HG03457 (cell line): ENCODE data around the gene SRP9.
"Not testable (repeated sequence)": the region's sequence is repeated elsewhere in the genome, so short reads cannot be mapped to it uniquely, and the experiment has no call there.

Source experiments
- ATAC-seq: cut with Tn5 transposase; IDR thresholded peaks from one replicate; pipeline ENCODE4 v1.9.1; 2021; ENCODE audit warnings: moderate number of reproducible peaks; ENCODE audit not compliant: unreplicated experiment

Gene SRP9

DNA sequence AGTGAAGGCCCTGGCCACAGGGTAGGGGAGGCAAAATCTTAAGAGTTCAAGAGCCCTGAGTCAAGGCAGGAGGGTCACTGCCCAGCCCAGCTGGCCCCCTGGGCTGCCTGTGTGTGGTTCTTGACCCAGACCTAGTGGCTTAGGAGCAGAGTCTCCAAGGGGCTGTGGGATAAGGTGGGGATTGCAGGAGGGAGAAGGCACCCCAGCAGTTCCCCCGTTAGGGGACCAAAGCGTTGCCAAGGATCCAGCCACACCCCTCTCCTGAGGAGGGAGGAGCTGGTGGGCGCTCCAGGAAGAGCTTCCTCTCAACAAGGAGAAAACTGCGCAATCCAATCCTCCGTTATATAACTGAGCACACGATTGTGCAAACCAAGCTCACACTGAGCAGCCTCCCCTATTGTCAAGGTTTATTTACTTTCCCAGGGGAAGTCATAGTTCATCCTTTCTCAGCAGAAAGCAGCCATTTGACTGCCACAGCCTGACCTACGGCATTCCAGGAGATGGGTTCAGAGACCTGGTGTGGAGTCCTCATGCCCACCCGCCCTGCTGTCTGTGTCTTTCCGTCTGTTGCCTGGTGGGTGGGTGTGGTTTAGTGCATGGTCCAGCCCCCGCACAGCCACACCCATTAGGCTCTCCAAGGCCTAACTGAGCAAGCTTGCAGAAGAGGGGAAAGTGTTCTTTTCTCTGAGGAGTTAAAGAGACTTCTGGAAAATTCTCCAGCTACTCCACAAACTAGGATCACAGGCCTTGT lies 35.8 kb downstream of the SRP9 start:
- no peak for ATAC-seq

DNA sequence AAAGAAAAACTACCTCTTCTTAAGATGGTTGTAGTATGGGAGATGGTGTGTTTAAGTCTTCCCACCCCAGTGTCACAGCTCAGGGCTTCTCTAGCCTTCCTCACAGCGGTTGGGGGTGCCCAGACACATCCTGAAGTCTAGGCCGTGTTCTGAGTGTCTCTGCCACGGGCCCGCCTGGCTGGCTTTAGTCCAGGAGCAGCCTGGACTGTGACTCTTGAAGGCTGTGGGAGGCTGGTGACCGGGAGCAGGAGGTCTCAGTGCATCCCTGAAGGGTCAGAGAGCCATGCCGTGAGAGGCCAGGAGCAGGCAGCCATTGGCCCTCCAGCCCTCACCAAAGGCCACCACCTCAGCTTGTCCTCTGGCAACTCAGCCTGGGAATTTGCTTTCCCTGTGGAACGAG lies 36.8 kb downstream of the SRP9 start:
- ATAC-seq, result no peak

DNA sequence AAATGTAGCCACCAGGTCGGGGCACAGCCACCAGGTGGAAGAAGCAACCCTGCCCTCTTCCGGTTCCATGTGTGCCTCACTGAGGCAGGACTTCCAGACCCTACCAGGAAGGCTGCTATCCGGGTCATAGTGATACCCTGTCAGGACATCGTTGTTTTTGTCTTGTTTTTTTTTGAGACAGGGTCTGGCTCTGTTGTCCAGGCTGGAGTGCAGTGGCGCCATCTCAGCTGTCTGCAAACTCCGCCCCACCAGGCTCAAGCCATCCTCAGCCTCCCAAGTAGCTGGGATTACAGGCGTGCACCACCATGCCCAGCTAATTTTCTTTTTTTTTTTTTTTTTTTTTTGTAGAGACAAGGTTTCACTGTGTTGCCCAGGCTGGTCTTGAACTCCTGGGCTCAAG lies 37.5 kb downstream of the SRP9 start:
- not testable (repeated sequence) for ATAC-seq

DNA sequence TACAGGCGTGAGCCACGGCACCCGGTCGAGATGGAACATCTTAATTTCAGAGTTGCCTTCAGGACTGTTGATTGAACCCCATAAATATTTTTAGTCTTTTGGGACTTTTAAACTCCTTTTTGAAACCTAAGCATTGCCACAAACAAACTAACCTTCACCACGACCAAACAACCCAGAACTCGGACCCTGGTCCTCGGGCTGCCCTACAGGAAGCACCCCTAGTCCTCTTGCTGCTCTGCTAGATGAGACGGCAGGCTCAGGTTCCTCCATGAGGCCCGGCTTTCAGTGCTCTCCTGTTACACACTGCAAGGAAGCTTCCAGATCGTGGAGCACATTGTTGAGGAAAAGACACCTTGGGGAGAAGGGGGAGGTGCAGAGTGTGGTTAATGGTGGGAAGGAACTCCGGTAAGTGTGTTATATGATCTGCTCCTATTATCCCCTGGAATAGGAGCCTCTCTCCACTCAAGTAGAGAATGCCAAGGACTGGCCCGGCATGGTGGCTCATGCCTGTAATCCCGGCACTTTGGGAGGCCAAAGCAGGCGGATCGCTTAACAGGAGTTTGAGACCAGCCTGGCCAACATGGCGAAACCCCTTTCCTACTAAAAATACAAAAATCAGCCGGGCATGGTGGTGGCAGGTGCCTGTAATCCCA lies 38.0 kb downstream of the SRP9 start:
- no peak for ATAC-seq

DNA sequence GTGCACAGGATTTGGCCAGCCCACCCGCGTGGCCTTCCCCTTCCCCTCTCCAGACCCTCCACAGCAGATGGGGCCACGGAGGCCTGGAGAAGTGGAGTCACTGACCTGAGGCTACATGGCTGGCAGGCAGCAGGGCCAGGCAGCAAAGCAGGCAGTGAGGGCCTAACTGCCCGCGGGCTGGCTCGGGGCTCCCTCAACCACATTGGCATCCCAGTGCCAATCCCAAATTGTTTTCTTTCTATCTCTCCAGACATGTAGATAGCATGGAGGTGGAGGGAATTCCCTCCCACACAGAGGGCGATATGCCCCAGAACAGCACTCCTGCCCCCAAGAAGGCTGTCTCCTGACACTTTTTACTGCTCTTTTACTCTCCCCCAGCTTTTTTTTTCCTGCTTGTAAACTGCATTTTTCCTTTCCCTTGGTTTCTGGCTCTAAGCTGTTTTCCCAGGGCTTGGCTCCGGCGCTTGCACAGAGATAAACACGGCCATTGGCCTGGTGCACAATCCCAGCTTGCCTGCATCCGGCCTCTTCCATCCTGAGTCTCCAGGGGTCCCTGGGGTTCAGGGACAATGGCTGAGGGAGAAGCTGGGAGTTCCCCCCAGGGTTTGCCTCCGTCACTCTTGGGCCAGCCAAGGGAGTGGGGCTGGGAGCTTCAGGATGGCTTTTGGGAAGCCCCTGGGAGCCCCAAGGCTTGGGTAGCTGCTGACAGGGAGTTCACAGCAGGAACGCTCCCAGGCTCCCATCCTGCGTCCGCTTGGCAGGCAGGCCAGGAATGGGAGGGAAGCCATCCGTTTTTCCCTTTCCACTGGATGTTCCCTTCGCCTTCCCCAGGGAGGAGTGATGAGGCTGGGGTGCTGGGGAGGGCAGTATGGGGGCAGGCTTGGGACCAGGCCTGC lies 39.3 kb downstream of the SRP9 start:
- ATAC-seq, result no peak

DNA sequence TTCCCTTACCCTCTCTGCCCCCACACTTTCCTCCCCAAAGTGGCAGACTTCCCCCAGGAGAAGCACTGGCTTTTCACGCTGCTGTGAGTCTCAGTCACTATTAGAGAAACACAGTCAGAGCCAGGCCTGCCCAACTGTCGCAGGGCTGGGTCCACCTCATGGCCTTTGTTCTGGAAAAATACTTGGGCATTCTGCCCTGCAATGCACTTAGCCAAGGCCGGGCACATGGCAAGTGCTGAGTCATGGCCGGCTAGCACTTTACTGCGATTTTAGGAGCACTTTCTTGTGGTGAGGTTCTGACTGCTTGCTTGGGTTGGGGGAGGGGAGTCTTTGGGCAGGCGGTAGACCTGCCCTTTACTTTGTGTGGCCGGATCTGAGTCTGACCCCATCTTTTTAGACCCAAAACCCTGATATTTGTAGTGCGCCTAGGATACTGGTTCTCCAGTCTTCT lies 40.0 kb downstream of the SRP9 start:
- ATAC-seq, result no peak

DNA sequence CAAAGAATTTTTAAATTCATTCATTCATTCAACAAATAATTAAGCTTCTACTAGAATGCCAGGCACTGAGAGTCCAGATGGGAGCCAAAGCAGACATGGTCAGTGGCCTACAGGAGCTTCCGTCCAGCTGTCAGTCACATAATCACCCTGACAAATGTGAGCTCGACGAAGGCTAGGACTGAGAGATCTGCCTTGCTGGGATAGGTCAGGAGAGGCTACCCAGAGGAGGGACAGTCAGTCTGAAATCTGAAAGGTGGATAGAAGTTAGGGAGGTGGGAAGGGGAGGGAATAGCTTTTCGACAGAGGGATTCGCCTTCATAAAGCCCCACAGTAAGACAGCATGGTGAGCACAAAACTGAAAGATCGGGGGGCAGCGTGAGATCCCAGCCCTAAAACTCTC lies 40.6 kb downstream of the SRP9 start:
- no peak for ATAC-seq

DNA sequence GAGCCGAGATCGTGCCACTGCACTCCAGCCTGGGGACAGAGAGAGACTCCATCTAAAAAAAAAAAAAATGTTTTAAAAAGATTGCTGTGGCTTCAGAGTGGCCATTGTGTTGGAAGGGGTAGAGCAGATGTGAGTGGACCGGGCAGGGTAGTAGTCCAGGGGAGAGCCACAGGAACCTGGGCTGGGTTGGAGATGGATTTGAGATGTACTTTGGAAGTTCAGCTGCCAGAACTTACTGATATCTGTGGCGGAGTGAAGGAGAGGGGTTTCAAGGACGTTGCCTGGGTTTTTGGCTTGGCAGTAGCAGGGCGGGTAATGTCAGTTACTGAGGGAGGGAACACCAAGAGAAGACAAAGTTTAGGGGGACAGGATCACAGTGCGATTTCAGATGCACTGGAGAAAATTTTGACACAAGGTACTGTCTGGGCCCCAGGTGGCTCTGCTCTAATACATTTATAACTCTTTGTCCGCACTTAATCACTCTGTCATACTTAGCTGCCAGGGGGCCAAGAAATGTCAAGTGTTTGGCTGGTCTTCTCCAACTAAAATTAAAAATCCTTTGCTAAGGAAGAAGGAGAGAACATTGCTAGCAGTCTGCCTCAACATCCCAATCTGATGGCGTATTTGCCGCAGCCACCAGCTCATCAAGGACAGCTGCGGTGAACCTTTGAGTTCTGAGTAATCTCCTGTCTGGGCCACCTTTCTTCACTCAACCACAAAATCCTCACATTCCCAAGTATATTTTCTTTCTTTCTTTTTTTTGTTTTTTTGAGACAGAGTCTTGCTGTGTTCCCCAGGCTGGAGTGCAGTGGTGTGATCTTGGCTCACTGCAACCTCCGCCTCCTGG lies 41.9 kb downstream of the SRP9 start:
- no peak for ATAC-seq

DNA sequence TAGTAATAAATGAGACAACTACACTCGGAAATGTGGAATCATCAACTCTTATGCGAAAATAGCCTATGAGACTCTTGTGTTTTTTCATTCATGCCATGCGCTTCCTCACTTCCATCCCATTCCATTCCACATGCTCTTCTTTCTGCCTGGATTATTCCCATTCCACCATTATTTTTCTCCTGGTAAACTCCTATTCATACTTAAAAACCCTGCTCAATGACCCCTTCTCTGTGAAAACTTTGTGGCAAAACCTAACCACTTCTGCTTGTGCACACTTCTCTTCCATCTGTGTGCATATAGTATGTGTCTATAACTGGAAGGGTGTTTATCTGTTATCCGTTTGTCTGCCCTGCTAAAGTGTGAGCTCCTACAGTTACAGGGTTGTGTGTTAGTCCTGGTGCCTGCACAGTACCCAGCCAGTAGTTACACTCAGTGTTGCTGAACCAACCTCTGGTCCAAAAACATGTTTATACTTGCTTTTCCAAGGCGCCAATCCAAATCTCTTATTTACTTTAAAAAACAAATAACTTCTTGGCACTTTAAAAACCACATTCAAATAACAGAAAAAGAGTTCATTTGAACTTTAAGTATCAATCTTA lies 43.0 kb downstream of the SRP9 start:
- ATAC-seq, result no peak

DNA sequence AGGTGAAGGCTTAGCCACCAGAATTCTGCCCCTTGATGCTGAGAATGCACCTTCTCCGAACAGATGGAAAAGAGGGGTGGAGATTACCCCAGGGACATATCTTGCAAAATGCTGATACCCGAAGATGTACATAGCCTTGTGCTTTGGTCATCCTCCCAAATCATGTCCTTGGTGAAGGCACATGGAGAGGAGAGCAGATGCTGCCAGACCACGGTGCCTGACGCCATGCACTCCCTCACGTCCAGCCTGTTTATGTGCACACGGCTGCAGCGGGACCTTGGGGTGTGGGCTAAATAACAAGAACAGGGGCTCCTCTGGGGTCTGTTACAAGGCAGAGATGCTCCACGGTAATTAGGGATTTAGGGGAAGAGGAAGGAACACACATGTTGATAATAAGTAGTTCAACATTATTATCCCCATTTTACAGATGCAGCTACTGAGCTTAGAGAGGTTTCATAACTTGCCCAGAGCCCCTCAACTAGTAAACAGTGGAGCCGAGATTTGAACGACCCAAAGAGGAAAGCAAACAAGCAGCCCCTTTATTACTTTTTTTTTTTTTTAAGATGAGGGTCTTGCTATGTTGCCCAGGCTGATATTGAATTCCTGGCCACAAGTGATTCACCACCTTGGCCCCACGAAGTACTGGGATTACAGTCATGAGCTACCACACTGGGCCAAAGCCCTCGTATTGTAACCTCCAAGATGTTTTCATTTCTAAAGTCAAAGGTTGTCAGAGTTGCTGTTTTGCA lies 45.2 kb downstream of the SRP9 start:
- ATAC-seq, result no peak

DNA sequence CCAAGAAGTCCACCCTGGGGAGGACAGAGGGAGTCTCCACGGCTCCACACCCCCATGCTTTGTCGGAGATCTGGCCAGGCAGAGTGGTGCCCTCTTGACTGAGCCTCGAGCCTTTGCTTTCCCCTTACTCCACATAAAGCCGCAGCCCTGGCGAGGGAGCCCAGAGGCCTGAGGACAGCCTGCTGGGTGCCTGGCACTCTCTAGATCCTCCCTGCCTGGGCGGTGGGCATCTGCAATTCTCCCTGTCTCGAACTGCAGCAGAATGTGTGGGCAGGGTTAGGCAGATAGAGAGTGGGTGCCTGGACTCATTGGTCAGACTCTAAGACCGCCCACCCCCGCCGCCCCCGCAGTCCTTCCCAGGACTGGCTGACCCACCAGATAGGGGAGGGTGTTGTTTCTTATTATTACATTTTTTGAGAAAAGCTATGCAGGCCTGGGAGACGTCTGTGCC lies 46.2 kb downstream of the SRP9 start:
- ATAC-seq, result no peak

DNA sequence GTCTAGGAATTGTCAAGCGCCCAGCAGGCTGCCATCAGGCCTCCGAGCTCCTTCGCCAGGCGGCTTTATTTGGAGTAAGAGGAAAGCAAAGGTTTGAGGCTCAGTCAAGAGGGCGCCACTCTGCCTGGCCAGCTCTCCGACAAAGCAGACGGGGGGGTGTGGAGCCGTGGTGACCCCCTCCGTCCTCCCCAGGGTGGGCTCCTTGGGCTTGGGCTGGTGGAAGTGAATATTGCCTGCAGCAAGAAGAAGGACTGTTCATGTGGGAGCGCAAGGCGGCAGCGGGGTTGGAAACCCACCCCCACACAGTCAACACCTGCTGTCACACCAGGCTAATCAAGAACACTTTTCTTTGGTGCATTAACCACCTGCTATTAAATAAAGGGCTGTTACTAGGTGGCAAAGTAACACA lies 46.9 kb downstream of the SRP9 start:
- ATAC-seq, result no peak

DNA sequence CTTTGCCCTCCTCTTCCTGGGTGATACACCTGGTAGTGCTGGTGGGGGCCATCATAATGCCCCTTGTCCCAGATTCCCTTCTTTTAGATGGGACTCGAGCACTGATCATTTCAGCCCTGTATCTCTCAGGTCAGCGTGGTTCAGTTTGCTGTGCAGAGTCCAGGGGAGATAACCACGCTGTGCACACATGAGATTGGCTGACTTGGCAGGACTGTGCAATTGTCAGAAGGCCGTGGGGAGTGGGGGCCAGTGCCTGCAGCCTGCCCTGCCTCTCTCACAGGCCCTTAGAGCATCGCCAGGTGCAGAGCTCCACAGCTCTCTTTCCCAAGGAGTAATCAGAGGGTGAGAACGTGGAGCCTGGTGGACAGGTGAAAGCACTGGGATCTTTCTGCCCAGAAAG lies 47.5 kb downstream of the SRP9 start:
- ATAC-seq, result no peak

DNA sequence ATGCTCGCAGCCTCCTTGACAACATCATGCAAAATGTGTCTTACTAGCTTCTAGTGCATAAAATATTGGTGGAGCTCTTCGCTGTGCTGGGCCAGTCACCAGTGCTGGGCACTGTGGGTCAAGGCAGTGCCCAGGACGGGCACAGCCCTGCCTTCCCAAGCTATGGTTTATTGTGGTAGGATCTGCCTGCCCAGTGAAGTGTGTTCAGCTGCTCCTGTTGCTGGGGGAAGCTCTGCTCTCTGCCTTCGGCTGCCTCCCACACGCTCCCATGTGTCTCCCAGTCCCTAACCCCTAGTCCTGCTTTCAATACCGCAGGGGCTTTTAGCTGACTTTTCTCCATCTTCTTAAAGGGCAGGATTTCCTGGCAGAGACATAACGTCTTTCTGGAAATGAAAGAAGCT lies 48.0 kb downstream of the SRP9 start:
- no peak for ATAC-seq

DNA sequence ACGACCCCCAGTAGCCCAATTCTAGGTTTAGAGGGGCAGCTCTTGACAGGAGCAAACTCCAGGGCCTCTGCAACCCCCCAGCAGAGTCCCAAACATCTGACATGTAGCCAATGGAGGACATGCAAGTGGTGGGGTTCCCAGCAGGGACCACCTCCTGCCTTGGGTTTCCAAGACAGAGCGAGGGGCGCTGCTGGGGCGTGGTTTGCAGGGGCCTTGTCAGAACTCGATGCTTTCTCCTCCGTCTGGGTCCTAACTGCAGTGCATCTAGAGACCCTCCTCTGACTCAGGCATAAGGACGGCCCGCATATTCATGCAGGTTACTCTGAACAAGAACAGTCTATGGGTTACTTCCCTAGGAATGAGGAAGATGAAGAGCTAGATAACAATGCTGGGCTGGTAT lies 49.5 kb downstream of the SRP9 start:
- ATAC-seq, result no peak

DNA sequence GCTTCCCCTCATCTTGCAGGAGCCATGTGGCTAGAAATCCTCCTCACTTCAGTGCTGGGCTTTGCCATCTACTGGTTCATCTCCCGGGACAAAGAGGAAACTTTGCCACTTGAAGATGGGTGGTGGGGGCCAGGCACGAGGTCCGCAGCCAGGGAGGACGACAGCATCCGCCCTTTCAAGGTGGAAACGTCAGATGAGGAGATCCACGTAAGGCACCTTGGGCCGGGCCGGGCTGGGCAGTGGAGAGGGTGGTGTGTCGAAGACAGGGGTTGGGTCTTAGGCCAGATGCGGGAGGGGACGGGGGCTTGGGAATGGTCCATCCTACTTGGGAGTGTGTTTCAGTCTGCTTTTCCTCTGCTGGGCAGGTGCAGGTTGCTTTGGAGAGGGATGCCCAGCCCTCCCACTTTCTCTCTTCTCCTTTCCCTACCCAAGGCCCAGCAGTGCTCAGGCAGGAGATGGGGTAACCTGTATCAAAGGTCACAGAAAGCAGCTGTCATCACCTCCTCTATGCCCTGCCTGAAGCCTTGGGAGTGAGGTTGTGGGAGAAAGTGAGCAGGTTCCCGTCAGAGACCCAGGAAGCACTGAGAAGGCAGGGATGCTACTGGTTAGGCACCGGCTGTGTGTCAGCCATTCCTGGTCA lies 51.2 kb downstream of the SRP9 start:
- no peak for ATAC-seq

DNA sequence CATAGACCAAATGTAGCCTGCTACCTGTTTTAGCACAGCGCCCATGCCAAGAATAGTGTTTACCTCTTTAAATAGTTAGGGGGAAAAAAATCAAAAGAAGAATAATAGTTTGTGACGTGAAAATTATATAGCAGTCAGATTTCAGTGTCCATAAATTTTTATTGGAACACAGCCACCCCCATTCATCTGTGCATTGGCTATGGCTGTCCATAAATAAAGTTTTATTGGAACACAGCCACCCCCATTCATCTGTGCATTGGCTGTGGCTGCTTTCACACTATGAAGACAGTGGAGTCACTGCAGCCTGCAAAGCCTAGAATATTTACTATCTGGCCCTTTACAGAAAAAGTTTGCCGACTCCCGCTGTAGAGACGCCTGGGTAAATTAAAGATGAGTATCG lies 53.2 kb downstream of the SRP9 start:
- ATAC-seq, result no peak

DNA sequence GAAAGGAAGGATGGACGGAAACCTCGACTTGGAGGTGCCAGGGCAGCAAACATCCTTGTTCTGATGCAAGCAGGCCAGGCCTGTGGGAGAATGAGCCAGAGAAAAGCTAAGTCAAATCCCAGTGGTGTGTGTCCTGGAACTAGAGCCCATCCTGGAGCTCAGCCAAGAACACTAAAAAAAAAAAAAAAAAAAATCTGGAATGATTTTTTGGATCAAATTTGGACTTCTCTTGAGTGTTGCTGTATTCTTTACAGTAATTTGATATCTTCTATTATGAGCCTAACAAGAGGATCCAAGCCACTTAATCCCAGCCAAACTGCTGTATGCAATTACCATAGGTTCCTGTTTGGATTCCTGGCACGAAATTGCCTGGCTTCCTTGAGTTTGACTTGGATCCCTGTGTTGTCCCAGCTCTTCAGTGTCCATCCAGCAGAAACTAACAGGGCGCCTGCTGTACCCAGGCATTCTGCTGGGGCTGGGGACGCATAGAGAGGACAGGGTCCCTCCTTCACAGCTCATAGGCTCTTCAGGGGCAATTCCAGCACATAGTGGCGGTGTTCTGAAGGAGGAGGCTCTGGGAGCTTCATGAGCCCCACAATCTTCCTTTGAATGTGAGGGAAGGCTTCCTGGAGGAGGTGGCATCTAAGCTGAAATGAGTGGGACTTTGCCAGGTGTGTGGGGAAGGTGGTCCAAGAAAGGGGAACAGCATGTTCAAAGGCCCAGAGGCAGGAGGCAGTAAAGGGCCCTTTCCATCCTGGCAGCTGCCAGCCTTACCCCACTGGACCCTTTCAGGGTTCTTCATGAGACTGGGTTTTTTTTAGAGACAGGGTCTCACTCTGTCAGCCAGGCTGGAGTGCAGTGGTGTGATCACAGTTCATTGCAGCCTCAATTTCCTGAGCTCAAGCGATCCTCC lies 57.0 kb downstream of the SRP9 start:
- ATAC-seq, result no peak
